GM12892 (cell line): ENCODE data around the gene TENT4B.

ENCODE experiments used
- POLR2A ChIP-seq: IDR thresholded peaks from 2 replicates; pipeline ENCODE4 v1.6.1; 2011; ENCODE audit warnings: low read depth, low read length, control low read depth
- POLR2AphosphoS5 ChIP-seq: IDR thresholded peaks from 2 replicates; pipeline ENCODE4 v1.6.1; 2011; ENCODE audit warnings: low read depth, low read length, control low read depth
- TAF1 ChIP-seq: IDR thresholded peaks from 2 replicates; pipeline ENCODE4 v1.6.1; 2011; ENCODE audit warnings: low read depth, mild to moderate bottlenecking, control low read depth, low read length, borderline replicate concordance

DNA sequence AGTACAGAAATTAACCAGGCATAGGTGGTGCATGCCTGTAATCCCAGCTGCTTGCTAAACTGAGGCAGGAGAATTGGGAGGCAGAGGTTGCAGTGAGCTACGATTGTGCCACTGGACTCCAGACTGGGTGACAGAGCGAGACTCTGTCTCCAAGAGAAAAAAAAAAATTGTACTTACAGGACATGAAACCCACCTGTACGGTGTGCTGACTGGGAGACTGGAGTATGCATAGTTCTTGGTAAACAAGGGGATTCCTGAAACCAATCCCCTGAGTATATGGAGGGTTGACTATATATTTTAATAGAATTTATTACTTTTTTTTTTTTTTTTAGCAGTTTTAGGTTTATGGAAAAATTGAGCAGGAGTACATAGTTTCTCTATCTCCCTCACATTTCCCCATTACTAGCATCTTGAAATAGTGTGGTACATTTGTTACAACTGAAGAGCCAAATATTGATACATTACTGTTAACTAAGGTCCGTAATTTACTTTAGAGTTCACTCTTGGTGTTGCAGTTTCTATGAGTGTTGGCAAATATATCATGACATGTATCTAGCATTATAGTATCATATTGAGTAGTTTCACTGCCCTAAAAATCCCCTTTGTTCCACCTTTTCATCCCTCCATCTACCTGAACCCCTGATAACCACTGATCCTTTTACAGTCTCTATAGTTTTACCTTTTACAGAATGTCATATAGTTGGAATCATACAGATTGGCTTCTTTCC, 19.3 kb downstream of the TENT4B start:
- TF ChIP-seq POLR2A (no peak), TAF1 (no peak), POLR2AphosphoS5 (no peak)
